H1 (cell line): Measurements from ENCODE around the gene CAPN13. TPM values are rescaled to one million over a fixed set of nuclear protein-coding genes. Genes with fewer than 3 reads are reported as not detected.

Experiments
- CTCF ChIA-PET: fragments of 300-600 bp; sonication (Branson Sonifier 250); formaldehyde crosslinking; loops from one replicate; lab custom pipeline; 2021; ENCODE audit not compliant: partially characterized antibody; lab: Charles Lee
- POLR2A ChIA-PET: fragments of 300-600 bp; sonication (Branson Sonifier 250); formaldehyde crosslinking; loops from one replicate; lab custom pipeline; 2021; ENCODE audit warnings: inconsistent platforms; ENCODE audit not compliant: partially characterized antibody; lab: Charles Lee
- DNase-seq, 2 experiments: peaks; one replicate each; pipeline versions ENCODE4 v3.0.0 to v3.0.0-alpha.2; 2010 to 2022; ENCODE audit warnings: low spot score in 2 of 2, low read depth in 1 of 2, mixed read lengths in 1 of 2
- FAIRE-seq: peaks from 2 replicates; lab custom pipeline; 2011; peaks lifted over from hg19 to GRCh38; lab: Jason Lieb, UNC
- H2AFZ ChIP-seq: 2 replicates; pipeline ENCODE4 v1.8.1; 2012; ENCODE audit warnings: low read length, inconsistent platforms
- H2AK5ac ChIP-seq: 2 replicates; pipeline ENCODE4 v1.6.1; 2013; ENCODE audit warnings: low read depth, low read length
- H2BK120ac ChIP-seq: replicated peaks from 2 replicates; pipeline ENCODE3; 2013; ENCODE audit warnings: low read depth, low read length, inconsistent platforms
- H2BK12ac ChIP-seq: 2 replicates; pipeline ENCODE4 v1.6.1; 2013; ENCODE audit warnings: low read depth, low read length
- H2BK15ac ChIP-seq: 2 replicates; pipeline ENCODE4 v1.6.1; 2013; ENCODE audit warnings: low read length
- H2BK20ac ChIP-seq: 2 replicates; pipeline ENCODE4 v1.6.1; 2013; ENCODE audit warnings: low read length
- H2BK5ac ChIP-seq: 2 replicates; pipeline ENCODE4 v1.6.1; 2013; ENCODE audit warnings: low read depth, low read length
- H3K14ac ChIP-seq: 2 replicates; pipeline ENCODE4 v1.6.1; 2013; ENCODE audit warnings: inconsistent platforms; ENCODE audit not compliant: insufficient read length
- H3K18ac ChIP-seq: 2 replicates; pipeline ENCODE4 v1.6.1; 2013; ENCODE audit warnings: low read length; ENCODE audit errors: extremely low read depth
- H3K23ac ChIP-seq: 2 replicates; pipeline ENCODE4 v1.6.1; 2013; ENCODE audit warnings: inconsistent platforms; ENCODE audit not compliant: insufficient read length
- H3K23me2 ChIP-seq: 2 replicates; pipeline ENCODE4 v1.6.1; 2013; ENCODE audit warnings: low read depth, low read length
- H3K27ac ChIP-seq: 2 replicates; pipeline ENCODE4 v1.6.1; 2011; ENCODE audit warnings: low read depth, low read length, inconsistent platforms
- H3K27me3 ChIP-seq, 4 experiments: replicated peaks in 1 of 4; 1 replicate in 1 of 4; 2 replicates in 3 of 4; pipeline versions ENCODE4 v1.6.1 to v1.8.1; 2011 to 2013; ENCODE audit warnings: low read length in 3 of 4, mild to moderate bottlenecking in 3 of 4, inconsistent platforms in 2 of 4, mixed read lengths in 2 of 4, moderate library complexity in 1 of 4; ENCODE audit not compliant: control insufficient read depth in 3 of 4, insufficient read depth in 3 of 4; ENCODE audit errors: extremely low read depth in 1 of 4
- H3K36me3 ChIP-seq, 4 experiments: 2 replicates each; pipeline versions ENCODE4 v1.6.1 to v1.8.1; 2011 to 2013; ENCODE audit warnings: mild to moderate bottlenecking in 4 of 4, low read length in 3 of 4, moderate library complexity in 2 of 4, control low read depth in 1 of 4, inconsistent platforms in 1 of 4; ENCODE audit not compliant: insufficient read depth in 4 of 4, control insufficient read depth in 2 of 4
- H3K4ac ChIP-seq: replicated peaks from 2 replicates; pipeline ENCODE3; 2013; ENCODE audit warnings: low read length, low read depth, mixed read lengths, inconsistent platforms; ENCODE audit not compliant: insufficient read length
- H3K4me1 ChIP-seq, 4 experiments: replicated peaks in 1 of 4; 1 replicate in 1 of 4; 2 replicates in 3 of 4; pipeline versions ENCODE4 v1.6.1 to v1.8.1; 2011 to 2013; ENCODE audit warnings: low read length in 3 of 4, inconsistent platforms in 2 of 4, mixed read lengths in 1 of 4; ENCODE audit not compliant: insufficient read depth in 4 of 4, control insufficient read depth in 3 of 4
- H3K4me2 ChIP-seq, 2 experiments: 2 replicates each; pipeline versions ENCODE4 v1.6.1 to v1.8.1; 2011 to 2013; ENCODE audit warnings: low read depth in 2 of 2, low read length in 2 of 2, control low read depth in 1 of 2, inconsistent platforms in 1 of 2, mild to moderate bottlenecking in 1 of 2; ENCODE audit not compliant: insufficient read depth in 1 of 2
- H3K4me3 ChIP-seq, 4 experiments: fragments of 200-600, 300-600 bp in 1 of 4; sonication (generic), shearing (Covaris generic), sonication (Bioruptor Twin) in 1 of 4; 2 replicates each; pipeline versions ENCODE4 v1.5.1 to v1.8.1; 2011 to 2016; ENCODE audit warnings: low read length in 4 of 4, low read depth in 3 of 4, control low read depth in 2 of 4, inconsistent platforms in 2 of 4, mild to moderate bottlenecking in 2 of 4, mixed read lengths in 1 of 4, moderate library complexity in 1 of 4; ENCODE audit not compliant: insufficient read depth in 2 of 4; ENCODE audit errors: extremely low read depth in 1 of 4
- H3K56ac ChIP-seq: replicated peaks from 2 replicates; pipeline ENCODE3; 2013; ENCODE audit warnings: low read depth, mild to moderate bottlenecking, mixed read lengths, low read length, inconsistent platforms; ENCODE audit not compliant: insufficient read length
- H3K79me1 ChIP-seq: 2 replicates; pipeline ENCODE4 v1.6.1; 2013; ENCODE audit warnings: low read depth, low read length, control low read depth
- H3K79me2 ChIP-seq, 2 experiments: 2 replicates each; pipeline versions ENCODE4 v1.6.1 to v1.8.1; 2012 to 2013; ENCODE audit warnings: low read length in 2 of 2, mild to moderate bottlenecking in 2 of 2, inconsistent platforms in 1 of 2; ENCODE audit not compliant: insufficient read depth in 2 of 2, control insufficient read depth in 1 of 2
- H3K9ac ChIP-seq, 4 experiments: replicated peaks in 1 of 4; 1 replicate in 1 of 4; 2 replicates in 3 of 4; pipeline versions ENCODE4 v1.6.1 to v1.8.1; 2011 to 2013; ENCODE audit warnings: low read depth in 3 of 4, low read length in 3 of 4, control low read depth in 2 of 4, mild to moderate bottlenecking in 2 of 4, moderate library complexity in 2 of 4, inconsistent platforms in 1 of 4; ENCODE audit errors: extremely low read depth in 1 of 4
- H3K9me3 ChIP-seq, 2 experiments: 2 replicates each; pipeline versions ENCODE4 v1.6.1 to v1.8.1; 2012 to 2013; ENCODE audit warnings: mild to moderate bottlenecking in 2 of 2, moderate library complexity in 2 of 2, control low read depth in 1 of 2, inconsistent platforms in 1 of 2, low read depth in 1 of 2, low read length in 1 of 2, mixed read lengths in 1 of 2; ENCODE audit not compliant: insufficient read depth in 2 of 2
- H4K20me1 ChIP-seq, 2 experiments: replicated peaks in 1 of 2; 2 replicates each; pipeline versions ENCODE3 to v1.8.1; 2011 to 2013; ENCODE audit warnings: inconsistent platforms in 2 of 2, low read length in 2 of 2, mild to moderate bottlenecking in 1 of 2; ENCODE audit not compliant: insufficient read depth in 2 of 2, control insufficient read depth in 1 of 2
- H4K5ac ChIP-seq: 2 replicates; pipeline ENCODE4 v1.6.1; 2013; ENCODE audit warnings: low read length, low read depth, mixed read lengths, inconsistent platforms; ENCODE audit not compliant: insufficient read length
- H4K8ac ChIP-seq: 2 replicates; pipeline ENCODE4 v1.8.0; 2013; ENCODE audit warnings: mild to moderate bottlenecking, moderate library complexity, low read length, inconsistent platforms; ENCODE audit not compliant: insufficient read depth; ENCODE audit errors: extremely low read depth
- H4K91ac ChIP-seq: replicated peaks from 2 replicates; pipeline ENCODE3; 2013; ENCODE audit warnings: low read length, mixed read lengths, inconsistent platforms; ENCODE audit not compliant: insufficient read length
- BACH1 ChIP-seq: IDR thresholded peaks from 2 replicates; pipeline ENCODE4 v1.6.1; 2012; ENCODE audit warnings: low read length, improper control_type of control experiment
- RFX5 ChIP-seq: IDR thresholded peaks from 2 replicates; pipeline ENCODE4 v1.6.1; 2011; ENCODE audit warnings: low read depth, low read length, improper control_type of control experiment, borderline replicate concordance
- SIX5 ChIP-seq: IDR thresholded peaks from 2 replicates; pipeline ENCODE4 v1.6.1; 2011; ENCODE audit warnings: mild to moderate bottlenecking, low read depth, low read length
- WGBS, 2 experiments: shearing (Covaris generic) in 1 of 2; methylation state at CpG; one replicate each; pipeline versions ENCODE4 v1.1.6 to v1.1.7; 2013 to 2015; ENCODE audit warnings: low lambda C conversion rate in 2 of 2, mixed read lengths in 2 of 2, inconsistent platforms in 1 of 2, low coverage in 1 of 2, missing lambda C conversion rate in 1 of 2; ENCODE audit not compliant: insufficient replicate concordance in 2 of 2, insufficient coverage in 1 of 2, insufficient read length in 1 of 2; ENCODE audit errors: extremely low coverage in 1 of 2, missing lambda C conversion rate in 1 of 2; 5-methylcytosine and 5-hydroxymethylcytosine counted together
- polyA plus RNA-seq, 7 experiments: library from polyadenylated mRNA; depleted of rRNA in 3 of 7; stranded (reverse) in 5 of 7; unstranded in 2 of 7; fragments of >200 nt in 5 of 7; fragments of 200-250 nt in 2 of 7; gene quantifications; 1 replicate in 5 of 7; 2 replicates in 1 of 7; 4 replicates in 1 of 7; pipeline versions ENCODE4 v1.2.1 to v1.2.3, GENCODE V29; 2011 to 2013; ENCODE audit warnings: missing spikeins in 2 of 7, mixed read lengths in 2 of 7
- total RNA-seq: library from RNA; stranded (reverse); fragmentation: NEBNext Ultra II Directional; extraction: Animal tissue kit (Norgen Biotek cat#: 25700); gene quantifications from 2 replicates; pipeline ENCODE4 v1.2.1, GENCODE V29; 2021

Gene CAPN13
- total and polyA plus RNA-seq, 2 of the 8 experiments (the other 6 are each of a cell fraction or from before 2014, with no cell fraction given) = 2.4 TPM

DNA sequence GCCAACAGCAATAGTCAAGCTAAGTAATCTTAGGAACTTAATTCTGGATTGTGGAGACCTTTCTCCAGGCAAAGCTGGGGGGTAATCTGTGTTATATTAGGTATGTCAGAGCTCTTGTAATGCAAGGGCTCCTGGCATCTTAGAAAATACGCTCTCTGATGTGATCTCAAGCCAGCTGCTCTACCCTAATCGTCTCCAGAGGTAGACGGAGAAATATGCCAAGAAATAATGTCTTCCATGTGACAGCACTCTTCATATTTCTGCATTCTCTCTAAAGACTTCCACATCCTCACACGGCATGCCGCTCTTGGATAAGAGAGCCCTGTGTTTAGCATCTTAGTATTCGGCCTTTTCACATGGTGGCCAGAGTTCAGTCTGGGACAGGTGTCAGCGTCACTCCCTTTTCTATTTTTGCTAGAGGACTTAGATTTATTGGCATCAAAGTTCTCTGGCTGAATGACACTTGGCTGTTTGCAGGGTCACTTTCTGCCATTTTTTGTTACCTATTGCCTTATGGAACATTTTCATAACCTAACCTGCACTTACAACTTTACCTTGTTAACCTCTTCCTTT is 25.2 kb downstream of the CAPN13 start:
- Histone ChIP-seq H3K23me2 (no peaks in the 10 kb centered on the region), H4K20me1 (no peaks in the 10 kb centered on the region), H2BK12ac (no peak overlapping the region), H3K4me1 (0 out of 7 replicates have a peak, but pooled peaks cover 0 to 2% (median 0%) of the 10 kb centered on the region in 4 experiments), H3K4me2 (no peak overlapping the region), H2BK5ac (no peak overlapping the region), H3K4me3 (no peak overlapping the region), H3K79me2 (no peaks in the 10 kb centered on the region), H3K27ac (no peak overlapping the region), H3K9me3 (no peaks in the 10 kb centered on the region), H2BK20ac (no peak overlapping the region), H3K36me3 (no peaks in the 10 kb centered on the region), H2BK15ac (no peak overlapping the region), H3K18ac (no peak overlapping the region), H2AFZ (no peak overlapping the region), H3K27me3 (no peaks in the 10 kb centered on the region), H3K4ac (no peak overlapping the region), H2AK5ac (no peak overlapping the region), H3K79me1 (no peaks in the 10 kb centered on the region), H4K91ac (no peak overlapping the region), H4K5ac (no peak overlapping the region), H3K9ac (no peak overlapping the region), H3K23ac (no peak overlapping the region), H2BK120ac (no peak overlapping the region), H3K56ac (no peak overlapping the region), H3K14ac (no peak overlapping the region), H4K8ac (no peak overlapping the region)
- DNase-seq (no peak), FAIRE-seq (no peak)
- TF ChIP-seq BACH1 = no peak
- no peak for TF ChIP-seq SIX5
- no peak for TF ChIP-seq RFX5
- ChIA-PET POLR2A (no interaction called here), CTCF (interaction anchor here (2.1 kb wide), 1 partner anchor 8 kb away, joined by 7 read pairs; no protein-coding TSS in a partner anchor)
- 80% methylated on average over 7 of the region's 7 CpGs; no CpG with 5 or more reads in 1 of the 2 experiments for WGBS, 2 experiments
